ENCODE results near the gene HTR1B. TPM values are rescaled to one million over a fixed set of nuclear protein-coding genes. Genes with fewer than 3 reads are reported as not detected.

The HTR1B gene
- under 0.01 and 0.26 TPM in 2 replicates for total RNA-seq

DNA sequence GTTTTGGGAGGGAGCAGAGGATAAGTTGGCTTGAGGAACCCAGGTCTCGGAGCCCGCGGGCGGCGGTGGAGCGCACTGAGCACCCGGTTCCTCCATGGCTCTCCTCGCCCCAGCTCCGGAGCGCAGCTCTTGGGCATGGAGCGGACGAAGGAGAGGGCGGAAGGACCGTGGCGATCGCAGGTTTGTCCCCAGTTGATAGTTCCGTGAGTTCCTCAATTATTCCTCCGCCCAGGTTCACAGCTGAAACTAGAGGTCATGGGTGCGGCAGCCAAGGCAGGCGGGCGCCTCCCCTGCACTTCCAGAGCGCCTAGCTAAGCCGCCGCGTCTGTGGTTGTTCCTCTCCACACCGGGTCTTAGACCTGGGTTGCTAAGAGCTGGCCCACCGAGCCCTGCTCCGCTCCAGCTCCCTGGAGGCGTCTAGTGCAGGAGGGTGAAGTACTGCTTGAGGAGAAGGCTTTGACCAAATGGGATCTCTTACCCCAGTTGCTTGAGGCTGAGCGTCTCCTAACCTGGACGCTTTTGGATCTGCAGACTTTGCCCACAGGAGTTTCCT, at the start of gene HTR1B:
Gene HTR1B (minus strand): TSS at position 184 of the 553 bp plus-strand sequence. CDS start 88 bp downstream, at position 96.
- H3K27me3 ChIP-seq (ENCODE audit: control insufficient read depth, insufficient read depth, low read length) = peaks cover 13% of the 10 kb centered on the region
- H3K36me3 ChIP-seq (ENCODE audit: control insufficient read depth, insufficient read depth, low read length) = no peaks in the 10 kb centered on the region
- no peak for DNase-seq (ENCODE audit: low read depth)
- H3K4me3 ChIP-seq (ENCODE audit: low read depth, low read length) = peak within 1 kb of the TSS; percentile 39
- TF ChIP-seq CTCF (IDR thresholded peaks at IDR 0.05; ENCODE audit: insufficient read depth, low read length, severe bottlenecking) = no peak
- no peak for FAIRE-seq

DNA sequence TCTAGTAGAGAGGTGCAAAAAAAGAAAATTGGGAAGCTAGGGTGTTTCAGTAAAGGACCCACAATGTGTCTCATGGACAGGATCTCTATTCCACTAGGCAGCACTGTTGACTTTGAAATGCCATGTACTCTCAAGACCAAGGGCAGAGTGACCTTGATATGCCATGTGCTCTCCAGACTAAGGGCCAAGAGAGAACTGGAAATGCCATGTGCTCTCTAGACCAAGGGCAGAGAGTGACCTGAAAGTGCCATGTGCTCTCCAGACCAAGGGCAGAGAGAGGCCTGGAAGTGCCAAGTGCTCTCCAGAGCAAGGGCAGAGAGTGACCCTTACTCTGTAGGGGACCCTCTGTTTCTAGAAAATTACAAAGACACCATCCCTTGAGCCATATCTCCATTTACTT, 49.3 kb upstream of the HTR1B start:
- FAIRE-seq = no peak
- no peak for TF ChIP-seq CTCF (IDR thresholded peaks at IDR 0.05; ENCODE audit: insufficient read depth, low read length, severe bottlenecking)
- Histone ChIP-seq H3K36me3 (ENCODE audit: control insufficient read depth, insufficient read depth, low read length) (no peaks in the 10 kb centered on the region), H3K27me3 (ENCODE audit: control insufficient read depth, insufficient read depth, low read length) (no peaks in the 10 kb centered on the region), H3K4me3 (ENCODE audit: low read depth, low read length) (no peak overlapping the region)
- DNase-seq (ENCODE audit: low read depth) = no peak

DNA sequence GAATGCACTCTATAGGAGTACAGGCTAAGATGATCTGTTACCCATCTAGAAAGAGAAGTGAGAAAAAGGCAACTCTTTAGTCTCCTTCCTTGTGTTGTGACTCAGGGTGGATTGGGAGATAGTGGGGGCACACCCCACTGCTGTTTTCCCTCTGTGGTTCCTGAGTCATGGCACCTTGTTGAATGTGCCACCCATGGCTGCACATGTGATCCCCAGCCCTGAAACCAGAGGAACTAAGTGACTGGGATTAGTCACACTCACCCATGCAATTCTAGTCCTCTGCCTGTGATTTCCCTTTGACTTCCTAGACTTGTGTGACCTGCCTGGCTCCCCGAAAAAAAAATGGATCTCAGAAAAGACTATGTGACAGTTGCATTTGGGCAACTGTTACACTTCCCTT, 48.6 kb upstream of the HTR1B start:
- H3K27me3 ChIP-seq (ENCODE audit: control insufficient read depth, insufficient read depth, low read length) = no peaks in the 10 kb centered on the region
- no peak for DNase-seq (ENCODE audit: low read depth)
- no peaks in the 10 kb centered on the region for H3K36me3 ChIP-seq (ENCODE audit: control insufficient read depth, insufficient read depth, low read length)
- no peak overlapping the region for H3K4me3 ChIP-seq (ENCODE audit: low read depth, low read length)
- no peak for FAIRE-seq
- no peak for TF ChIP-seq CTCF (IDR thresholded peaks at IDR 0.05; ENCODE audit: insufficient read depth, low read length, severe bottlenecking)

GRCh38 chr6:77502981-77503380, 39.7 kb upstream of the HTR1B start:
- H3K36me3 ChIP-seq (ENCODE audit: control insufficient read depth, insufficient read depth, low read length) = no peaks in the 10 kb centered on the region
- H3K4me3 ChIP-seq (ENCODE audit: low read depth, low read length) = no peak overlapping the region
- FAIRE-seq (no peak), DNase-seq (ENCODE audit: low read depth) (peak; percentile 94)
- no peaks in the 10 kb centered on the region for H3K27me3 ChIP-seq (ENCODE audit: control insufficient read depth, insufficient read depth, low read length)
- no peak for TF ChIP-seq CTCF (IDR thresholded peaks at IDR 0.05; ENCODE audit: insufficient read depth, low read length, severe bottlenecking)

GRCh38 chr6:77492530-77492929, 29.2 kb upstream of the HTR1B start:
- no peak overlapping the region for H3K4me3 ChIP-seq (ENCODE audit: low read depth, low read length)
- FAIRE-seq (no peak), DNase-seq (ENCODE audit: low read depth) (peak; percentile 25)
- no peaks in the 10 kb centered on the region for H3K36me3 ChIP-seq (ENCODE audit: control insufficient read depth, insufficient read depth, low read length)
- no peak for TF ChIP-seq CTCF (IDR thresholded peaks at IDR 0.05; ENCODE audit: insufficient read depth, low read length, severe bottlenecking)
- no peaks in the 10 kb centered on the region for H3K27me3 ChIP-seq (ENCODE audit: control insufficient read depth, insufficient read depth, low read length)

DNA sequence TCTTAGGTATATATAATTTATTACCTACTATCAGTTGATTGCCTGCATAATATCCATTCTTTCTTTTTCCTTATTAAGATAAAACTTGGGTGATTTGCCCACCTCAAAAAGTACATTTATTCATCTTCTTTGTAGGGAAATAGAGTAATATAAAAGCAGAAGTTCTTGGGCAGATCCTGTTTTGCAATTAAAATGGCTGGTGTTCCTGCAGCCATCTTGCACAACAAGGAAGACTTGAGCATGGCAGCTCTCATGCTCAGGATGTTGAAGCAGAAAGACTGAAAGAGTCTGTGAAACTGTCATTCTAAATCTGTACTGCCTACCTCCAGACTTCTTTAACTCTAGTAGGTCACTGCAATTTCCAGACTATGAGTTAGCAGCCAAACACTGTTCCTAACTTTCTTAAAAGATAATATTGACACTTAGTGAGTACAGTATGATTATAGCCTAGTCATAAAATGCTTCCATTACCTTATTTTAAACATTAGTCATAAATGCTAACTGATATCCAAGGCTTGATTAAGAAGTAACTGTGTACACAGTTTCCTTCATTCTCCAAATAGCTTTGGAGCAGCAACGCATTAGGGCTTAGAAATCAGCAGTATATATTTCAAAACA, 24.6 kb upstream of the HTR1B start:
- FAIRE-seq (no peak), DNase-seq (ENCODE audit: low read depth) (peak; percentile 56)
- no peak for TF ChIP-seq CTCF (IDR thresholded peaks at IDR 0.05; ENCODE audit: insufficient read depth, low read length, severe bottlenecking)

More for the DNA sequence above, 24.6 kb upstream of the HTR1B start:
- Histone ChIP-seq H3K27me3 (ENCODE audit: control insufficient read depth, insufficient read depth, low read length) (no peaks in the 10 kb centered on the region), H3K4me3 (ENCODE audit: low read depth, low read length) (no peak overlapping the region), H3K36me3 (ENCODE audit: control insufficient read depth, insufficient read depth, low read length) (no peaks in the 10 kb centered on the region)
